MM.1S (cell line): ENCODE results near the gene SCUBE2.

ENCODE experiments used
- DNase-seq: peaks from one replicate; pipeline ENCODE4 v3.0.0-alpha.2; 2015
- H2AFZ ChIP-seq: fragments of 300-600 bp; sonication (generic); 2 replicates; pipeline ENCODE4 v1.6.0; 2016; ENCODE audit warnings: antibody characterized with exemption, low read length
- H3F3A ChIP-seq: fragments of 300-600 bp; sonication (generic); 2 replicates; pipeline ENCODE4 v1.6.1; 2016; ENCODE audit warnings: mild to moderate bottlenecking, antibody characterized with exemption, low read length, moderate library complexity, mixed read lengths; ENCODE audit not compliant: insufficient read depth
- H3K27ac ChIP-seq: fragments of 300-600 bp; sonication (generic); 2 replicates; pipeline ENCODE4 v1.5.1; 2016; ENCODE audit warnings: mild to moderate bottlenecking, low read length
- H3K27me3 ChIP-seq: fragments of 300-600 bp; sonication (generic); replicated peaks from 2 replicates; pipeline ENCODE4 v1.6.0; 2016; ENCODE audit warnings: low read length; ENCODE audit not compliant: insufficient read depth
- H3K36me3 ChIP-seq: fragments of 300-600 bp; sonication (generic); replicated peaks from 2 replicates; pipeline ENCODE4 v1.6.1; 2016; ENCODE audit warnings: mild to moderate bottlenecking, low read length, mixed read lengths; ENCODE audit not compliant: insufficient read depth
- H3K4me1 ChIP-seq: fragments of 300-600 bp; sonication (generic); 2 replicates; pipeline ENCODE4 v1.6.1; 2016; ENCODE audit warnings: low read length, mixed read lengths
- H3K4me2 ChIP-seq: fragments of 300-600 bp; sonication (generic); 2 replicates; pipeline ENCODE4 v1.6.0; 2016; ENCODE audit warnings: low read depth, low read length
- H3K4me3 ChIP-seq: fragments of 300-600 bp; sonication (generic); 2 replicates; pipeline ENCODE4 v1.5.1; 2016; ENCODE audit warnings: low read length, mixed read lengths
- H3K79me2 ChIP-seq: fragments of 300-600 bp; sonication (generic); 2 replicates; pipeline ENCODE4 v1.6.1; 2016; ENCODE audit warnings: mixed run types, low read length, mixed read lengths
- H3K9ac ChIP-seq: fragments of 300-600 bp; sonication (generic); 2 replicates; pipeline ENCODE4 v1.6.1; 2016; ENCODE audit warnings: low read length, mixed read lengths
- H3K9me2 ChIP-seq: fragments of 300-600 bp; sonication (generic); replicated peaks from 2 replicates; pipeline ENCODE4 v1.6.1; 2016; ENCODE audit warnings: mild to moderate bottlenecking, low read length, mixed read lengths; ENCODE audit not compliant: insufficient read depth
- H3K9me3 ChIP-seq: fragments of 300-600 bp; sonication (generic); replicated peaks from 2 replicates; pipeline ENCODE4 v1.6.1; 2016; ENCODE audit warnings: mild to moderate bottlenecking, low read length, mixed read lengths; ENCODE audit not compliant: insufficient read depth
- H4K20me1 ChIP-seq: fragments of 300-600 bp; sonication (generic); 2 replicates; pipeline ENCODE4 v1.6.1; 2016; ENCODE audit warnings: mild to moderate bottlenecking, low read length, moderate library complexity, mixed read lengths; ENCODE audit not compliant: insufficient read depth
- CTCF ChIP-seq: fragments of 300-600 bp; sonication (generic); IDR thresholded peaks from 2 replicates; pipeline ENCODE4 v1.5.1; 2016; ENCODE audit warnings: antibody characterized with exemption, low read length, mixed read lengths
- EZH2 ChIP-seq: fragments of 300-600 bp; sonication (generic); optimal IDR thresholded peaks from 2 replicates; pipeline ENCODE3; 2017; ENCODE audit warnings: low read depth, mild to moderate bottlenecking, antibody characterized with exemption, low read length, mixed read lengths
- EZH2phosphoT487 ChIP-seq: fragments of 300-600 bp; sonication (generic); IDR thresholded peaks from 2 replicates; pipeline ENCODE4 v1.6.1; 2018; ENCODE audit warnings: antibody characterized with exemption, low read length

SCUBE2 gene

DNA sequence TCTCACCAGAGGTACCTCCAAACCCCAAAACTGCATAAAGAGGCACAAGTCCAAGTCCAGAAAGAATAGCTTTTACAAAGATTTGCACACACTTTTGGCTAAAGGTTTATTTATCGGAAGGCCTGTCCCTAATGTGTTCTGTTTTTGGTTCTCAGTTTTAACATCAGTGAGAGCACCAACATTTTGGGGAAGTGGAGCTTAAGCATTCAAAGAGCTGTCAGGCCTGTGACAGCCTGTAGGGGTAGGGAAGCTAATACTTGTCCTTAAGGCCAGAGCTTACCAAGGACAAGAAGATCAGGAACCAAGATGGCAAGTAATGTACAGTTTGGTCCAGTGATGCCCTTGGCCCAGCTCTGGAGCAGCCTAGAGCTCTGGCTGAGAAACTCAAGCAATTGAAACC is 38.9 kb upstream of the SCUBE2 start:
- Histone ChIP-seq H3K27ac (no peak overlapping the region), H3K4me2 (no peak overlapping the region), H4K20me1 (no peaks in the 10 kb centered on the region), H3K27me3 (no peaks in the 10 kb centered on the region), H3F3A (no peaks in the 10 kb centered on the region), H2AFZ (no peak overlapping the region), H3K9me3 (no peaks in the 10 kb centered on the region), H3K36me3 (no peaks in the 10 kb centered on the region), H3K79me2 (no peaks in the 10 kb centered on the region), H3K4me3 (no peak overlapping the region), H3K4me1 (no peaks in the 10 kb centered on the region), H3K9ac (no peak overlapping the region), H3K9me2 (no peaks in the 10 kb centered on the region)
- TF ChIP-seq EZH2phosphoT487: no peak
- no peak for TF ChIP-seq EZH2
- TF ChIP-seq CTCF: no peak
- DNase-seq: no peak

DNA sequence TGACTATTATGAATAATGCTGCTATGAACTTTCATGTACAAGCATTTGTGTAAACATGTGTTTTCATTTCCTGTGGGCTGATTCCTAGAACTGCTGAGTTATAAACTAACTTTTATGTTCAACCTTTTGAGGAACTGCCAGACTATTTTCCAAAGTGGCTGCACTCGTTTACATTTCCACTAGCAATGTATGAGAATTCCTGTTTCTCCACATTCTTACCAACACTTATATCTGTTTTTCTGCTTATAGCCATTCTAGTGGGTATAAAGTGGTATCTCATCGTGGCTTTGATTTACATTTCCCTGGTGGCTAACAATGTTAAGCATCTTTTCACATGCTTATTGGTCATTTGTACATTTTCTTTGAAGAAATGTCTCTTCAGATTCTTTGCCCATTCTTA is 35.2 kb upstream of the SCUBE2 start:
- TF ChIP-seq EZH2: no peak
- no peak for TF ChIP-seq EZH2phosphoT487
- TF ChIP-seq CTCF: no peak
- Histone ChIP-seq H3K27me3 (no peaks in the 10 kb centered on the region), H3K9ac (no peak overlapping the region), H3K9me2 (no peaks in the 10 kb centered on the region), H4K20me1 (no peaks in the 10 kb centered on the region), H3K79me2 (no peaks in the 10 kb centered on the region), H3K4me2 (no peak overlapping the region), H3K4me3 (no peak overlapping the region), H3K4me1 (no peaks in the 10 kb centered on the region), H2AFZ (no peak overlapping the region), H3K27ac (no peak overlapping the region), H3K36me3 (no peaks in the 10 kb centered on the region), H3K9me3 (no peaks in the 10 kb centered on the region), H3F3A (no peaks in the 10 kb centered on the region)
- DNase-seq: no peak

DNA sequence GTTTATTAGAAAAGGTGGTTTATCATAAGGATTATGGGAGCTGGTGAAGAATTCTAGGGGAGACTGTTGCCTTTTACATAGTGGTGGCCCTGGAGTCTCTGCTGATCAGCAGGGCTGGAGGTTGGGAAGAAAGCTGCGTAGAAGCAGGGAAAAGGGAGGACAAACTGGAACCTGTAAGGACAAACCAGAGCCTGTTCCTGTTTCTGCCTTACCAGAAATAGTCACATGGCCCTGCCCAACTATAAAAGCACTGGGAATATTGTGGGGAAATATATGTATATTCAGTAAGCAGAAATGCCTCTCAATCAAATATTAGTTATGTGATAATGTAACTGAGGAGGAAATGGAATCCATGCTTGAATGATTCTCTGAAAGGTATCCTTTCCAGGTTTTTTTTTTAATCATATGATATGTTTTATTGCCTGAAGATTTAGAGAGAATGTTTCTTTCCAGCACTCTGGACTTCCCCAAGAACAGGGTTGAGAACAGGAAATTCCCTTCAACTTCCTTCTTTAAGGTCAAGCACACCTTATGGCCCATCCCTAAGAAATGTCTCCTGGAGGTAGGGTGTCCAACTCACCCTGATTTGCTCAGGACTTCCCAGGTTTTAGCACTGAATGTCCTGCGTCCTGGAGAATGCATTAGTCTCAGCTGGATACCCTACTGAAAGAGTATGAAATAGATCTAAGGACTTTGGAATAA is 33.9 kb upstream of the SCUBE2 start:
- H3K9ac ChIP-seq: no peak overlapping the region
- no peaks in the 10 kb centered on the region for H3K4me1 ChIP-seq
- H3K9me2 ChIP-seq: no peaks in the 10 kb centered on the region
- no peak overlapping the region for H3K4me3 ChIP-seq
- H2AFZ ChIP-seq: no peak overlapping the region
- no peaks in the 10 kb centered on the region for H3F3A ChIP-seq
- H3K27ac ChIP-seq: no peak overlapping the region
- H4K20me1 ChIP-seq: no peaks in the 10 kb centered on the region
- H3K27me3 ChIP-seq: no peaks in the 10 kb centered on the region
- H3K79me2 ChIP-seq: no peaks in the 10 kb centered on the region
- no peaks in the 10 kb centered on the region for H3K36me3 ChIP-seq
- no peak overlapping the region for H3K4me2 ChIP-seq
- TF ChIP-seq EZH2 (no peak), EZH2phosphoT487 (no peak), CTCF (no peak)
- no peak for DNase-seq
- H3K9me3 ChIP-seq: no peaks in the 10 kb centered on the region
